Activated gamma-delta T cell treated with Interleukin-2 at 50 U/mL for 16 hours (primary cell): ENCODE measurements around the gene ECE1.
"Not testable (repeated sequence)": the region's sequence is repeated elsewhere in the genome, so short reads cannot be mapped to it uniquely, and the experiment has no call there.

Experiments used
- DNase-seq: peaks from one replicate; pipeline ENCODE4 v3.0.0-alpha.2; 2020

The ECE1 gene

GRCh38 chr1:21216835-21217811 is 73.1 kb downstream of the ECE1 start:
- peak; percentile 65 for DNase-seq

DNA sequence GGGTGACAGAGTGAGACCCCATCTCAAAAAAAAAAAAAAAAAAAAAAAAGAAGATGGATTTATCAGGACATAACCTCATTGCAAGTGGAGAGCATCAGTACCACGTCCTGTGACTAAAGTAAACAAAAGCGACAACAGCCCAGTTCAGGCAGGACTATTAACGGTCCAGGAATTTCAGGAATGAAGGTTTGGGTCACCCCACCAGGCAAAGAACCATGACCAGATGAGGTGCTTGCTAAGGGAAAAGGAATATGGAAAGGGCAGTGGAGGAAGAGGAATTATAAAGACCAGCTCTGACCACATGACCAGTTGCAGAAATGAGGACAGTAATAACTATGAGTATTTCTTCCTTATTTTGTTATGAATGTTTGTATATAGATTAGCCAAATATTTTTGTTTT is 78.1 kb downstream of the ECE1 start:
- DNase-seq = no peak

DNA sequence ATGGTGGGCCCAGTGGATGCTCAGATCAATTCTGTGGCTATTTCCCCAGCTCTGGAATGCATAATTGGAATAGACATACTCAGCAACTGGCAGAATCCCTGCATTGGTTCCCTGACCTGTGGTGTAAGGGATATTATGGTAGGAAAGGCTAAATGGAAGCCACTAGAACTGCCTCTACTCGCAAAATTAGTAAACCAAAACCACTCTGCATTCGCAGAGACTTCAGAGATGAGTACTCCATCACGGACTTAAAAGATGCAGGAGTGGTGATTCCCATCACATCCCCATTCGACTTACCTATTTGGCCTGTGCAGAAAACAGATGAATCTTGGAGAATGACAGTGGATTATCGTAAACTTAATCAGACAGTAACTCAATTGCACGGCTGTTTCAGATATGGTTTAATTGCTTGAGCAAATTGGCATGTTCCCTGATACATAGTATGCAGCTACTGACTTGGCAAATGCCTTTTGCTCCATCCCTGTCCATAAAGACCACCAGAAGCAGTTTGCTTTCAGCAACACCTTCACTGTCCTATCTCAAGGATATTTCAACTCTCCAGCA is 82.0 kb downstream of the ECE1 start:
- not testable (repeated sequence) for DNase-seq

DNA sequence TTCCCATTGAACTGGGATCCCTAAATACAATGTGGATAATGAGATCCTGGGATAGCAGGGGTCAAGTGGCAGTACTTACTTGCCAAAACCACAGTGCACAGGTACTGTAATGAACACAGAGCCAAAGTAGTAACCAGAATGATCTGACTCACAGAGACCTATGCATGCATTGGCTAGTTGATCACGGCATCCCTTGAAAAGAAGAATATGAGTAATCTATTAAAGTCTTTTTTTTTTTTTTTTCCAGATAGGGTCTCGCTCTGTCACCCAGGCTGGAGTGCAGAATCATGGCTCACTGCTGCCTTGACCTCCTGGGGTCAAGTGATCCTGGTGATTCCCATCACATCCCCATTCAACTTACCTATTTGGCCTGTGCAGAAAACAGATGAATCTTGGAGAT is 84.1 kb downstream of the ECE1 start:
- DNase-seq = no peak

DNA sequence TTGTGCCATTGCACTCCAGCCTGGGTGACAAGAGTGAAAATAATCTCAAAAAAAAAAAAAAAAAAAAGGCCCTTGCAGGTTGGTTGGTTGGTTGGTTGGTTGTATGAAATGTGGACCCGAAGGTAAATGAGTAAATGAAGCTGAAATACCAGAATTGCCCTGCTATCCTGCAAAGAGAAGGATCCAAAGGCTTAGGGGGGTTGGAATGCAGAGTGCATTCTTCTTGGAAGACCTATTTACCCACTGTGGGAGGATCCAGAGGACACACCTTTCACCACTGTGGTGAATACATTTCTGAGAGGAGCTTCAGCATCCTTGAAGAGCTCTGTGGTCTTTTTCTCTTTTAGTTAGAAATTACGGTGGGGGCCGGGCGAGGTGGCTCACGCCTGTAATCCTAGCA is 84.8 kb downstream of the ECE1 start:
- DNase-seq = no peak

- no peak for DNase-seq
Observed at GRCh38 chr1:21201650-21202049, 88.6 kb downstream of the ECE1 start.

DNA sequence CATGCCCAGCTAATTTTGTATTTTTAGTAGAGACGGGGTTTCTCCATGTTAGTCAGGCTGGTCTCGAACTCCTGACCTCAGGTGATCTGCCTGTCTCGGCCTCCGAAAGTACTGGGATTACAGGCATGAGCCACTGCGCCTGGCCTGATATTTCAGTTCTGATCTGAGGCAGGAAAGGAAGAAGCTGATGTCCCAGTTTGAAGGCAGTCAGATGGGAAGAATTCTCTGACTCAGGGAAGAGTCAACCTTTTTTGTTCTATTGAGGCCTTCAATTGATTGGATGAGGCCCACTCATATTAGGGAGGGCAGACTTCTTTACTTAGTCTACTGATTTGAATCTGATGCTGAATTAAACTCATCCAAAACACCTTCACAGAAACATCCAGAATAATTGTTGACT is 89.0 kb downstream of the ECE1 start:
- DNase-seq = not testable (repeated sequence)

DNA sequence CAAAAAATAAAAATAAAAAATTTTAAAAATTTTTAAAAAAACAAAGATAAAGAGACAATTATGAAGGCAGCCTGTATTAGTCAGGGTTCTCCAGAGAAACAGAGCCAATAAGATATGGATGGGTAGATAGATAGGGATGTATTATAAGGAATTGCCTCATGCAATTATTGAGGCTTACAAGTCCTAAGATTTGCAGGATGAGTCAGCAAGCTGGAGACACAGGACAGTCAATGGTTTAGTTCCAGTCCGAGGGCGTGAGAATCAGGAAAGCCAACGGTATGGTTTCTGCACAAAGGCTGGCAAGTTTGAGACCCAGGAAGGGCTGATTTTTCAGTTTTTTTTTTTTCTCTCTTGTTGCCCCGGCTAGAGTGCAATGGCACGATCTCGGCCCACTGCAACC is 89.5 kb downstream of the ECE1 start:
- no peak for DNase-seq

- DNase-seq = no peak
Observed at GRCh38 chr1:21198929-21199328, 91.3 kb downstream of the ECE1 start.

DNA sequence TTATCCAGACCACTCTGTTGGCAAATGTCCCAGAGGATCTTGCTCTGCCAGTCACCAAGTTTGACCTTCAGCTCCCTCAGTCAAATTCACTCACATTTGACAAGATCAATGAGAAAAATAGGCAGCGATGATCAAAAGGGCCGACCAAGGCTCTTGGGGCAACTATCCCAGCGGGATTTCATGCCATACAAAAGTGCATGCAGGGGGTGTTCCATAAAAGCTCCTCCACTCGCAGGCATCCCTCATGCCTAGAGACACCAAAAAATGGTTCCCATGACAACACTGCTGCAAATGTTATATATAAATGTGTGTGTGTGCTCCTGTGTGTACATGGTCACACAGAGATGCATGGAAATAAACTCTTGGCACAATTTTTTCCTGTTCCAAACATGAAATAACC is 97.4 kb downstream of the ECE1 start:
- DNase-seq = no peak

DNA sequence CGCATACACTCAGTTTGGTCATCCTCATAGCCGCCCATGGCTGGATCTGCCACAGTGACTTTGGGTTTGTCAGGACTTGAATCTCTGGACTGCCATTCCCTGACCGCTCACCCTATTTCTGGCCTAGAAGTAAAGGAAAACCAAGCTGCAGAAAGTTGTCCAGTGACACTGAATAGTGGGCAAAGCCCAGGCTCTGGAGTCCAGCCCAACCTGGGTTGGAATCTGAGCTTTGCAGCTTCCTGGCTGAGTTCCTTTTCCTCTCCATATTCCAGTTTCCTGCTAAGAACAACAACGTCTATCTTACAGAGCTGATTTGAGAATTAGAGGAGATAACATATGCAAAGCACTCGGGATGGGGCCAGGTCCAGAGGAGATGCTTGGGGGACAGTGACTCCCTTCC is 98.0 kb downstream of the ECE1 start:
- no peak for DNase-seq

- not testable (repeated sequence) for DNase-seq
Observed at GRCh38 chr1:21190771-21191170, 99.5 kb downstream of the ECE1 start.

GRCh38 chr1:21189906-21190500 is 100.3 kb downstream of the ECE1 start:
- no peak for DNase-seq

- DNase-seq = no peak
Observed at GRCh38 chr1:21189421-21189820, 100.8 kb downstream of the ECE1 start.

GRCh38 chr1:21188235-21188634 is 102.0 kb downstream of the ECE1 start:
- DNase-seq = no peak

DNA sequence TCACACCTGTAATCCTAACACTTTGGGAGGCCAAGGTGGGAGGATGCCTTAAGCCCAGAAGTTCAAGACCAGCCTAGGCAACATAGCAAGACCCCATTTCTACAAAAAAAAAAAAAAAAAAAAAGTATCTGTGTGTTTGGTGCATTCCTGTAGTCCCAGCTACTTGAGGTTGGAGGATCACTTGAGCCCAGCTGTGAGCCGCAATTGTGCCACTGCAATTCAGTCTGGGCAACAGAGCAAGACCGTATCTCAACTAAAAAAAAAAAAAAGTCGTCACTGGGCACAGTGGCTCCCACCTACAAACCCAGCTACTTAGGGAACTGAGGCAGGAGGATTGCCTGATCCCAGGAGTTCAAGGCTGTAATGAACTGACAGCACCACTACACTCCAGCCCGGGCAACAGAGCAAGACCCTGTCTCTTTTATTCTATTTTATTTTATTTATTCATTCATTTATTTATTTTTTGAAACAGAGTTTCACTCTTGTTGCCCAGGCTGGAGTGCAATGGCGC is 105.0 kb downstream of the ECE1 start:
- no peak for DNase-seq

DNA sequence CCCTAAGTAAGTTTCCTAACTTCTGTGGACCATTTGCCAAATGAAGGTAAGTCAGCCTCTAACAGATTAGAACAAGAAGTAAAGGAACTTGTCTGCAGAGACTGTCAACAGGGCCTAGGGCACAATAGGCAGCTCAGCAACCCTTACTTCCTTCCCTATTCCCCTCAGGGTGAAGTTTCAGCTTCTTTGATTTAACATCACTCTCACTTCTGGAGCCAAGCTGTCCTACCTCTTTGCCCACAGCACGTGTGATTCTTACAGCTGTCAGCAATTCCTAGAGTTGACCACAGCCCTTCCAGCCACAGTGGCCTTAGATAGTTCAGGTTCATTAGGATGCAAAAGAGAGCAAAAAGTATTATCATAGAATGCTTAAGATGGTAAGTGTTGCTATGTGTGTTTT is 106.0 kb downstream of the ECE1 start:
- DNase-seq = no peak

DNA sequence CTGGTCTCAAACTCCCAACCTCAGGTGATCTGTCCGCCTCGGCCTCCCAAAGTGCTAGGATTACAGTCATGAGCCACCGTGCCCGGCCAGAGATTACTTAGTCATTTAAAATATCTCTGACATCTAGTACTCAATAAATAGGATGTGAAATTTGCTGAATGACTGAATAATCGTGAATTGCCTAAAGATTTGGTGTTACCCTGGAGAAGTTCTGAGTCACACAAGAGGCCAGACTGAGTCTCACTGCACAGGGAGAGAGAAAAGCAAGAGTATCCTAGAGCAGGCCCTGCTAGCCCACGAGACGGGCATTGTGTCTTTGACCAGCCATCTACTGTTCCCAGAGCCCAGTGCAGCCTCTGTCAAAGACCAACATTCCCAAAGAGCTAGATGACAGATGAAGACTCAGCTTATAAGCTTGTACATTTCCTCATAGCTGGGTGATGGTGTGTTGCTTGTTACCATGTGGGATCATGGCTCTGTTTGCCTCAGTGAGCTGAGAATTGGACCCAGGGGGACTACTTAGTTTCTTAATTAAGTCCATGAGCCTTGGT is 108.0 kb downstream of the ECE1 start:
- DNase-seq = no peak

DNA sequence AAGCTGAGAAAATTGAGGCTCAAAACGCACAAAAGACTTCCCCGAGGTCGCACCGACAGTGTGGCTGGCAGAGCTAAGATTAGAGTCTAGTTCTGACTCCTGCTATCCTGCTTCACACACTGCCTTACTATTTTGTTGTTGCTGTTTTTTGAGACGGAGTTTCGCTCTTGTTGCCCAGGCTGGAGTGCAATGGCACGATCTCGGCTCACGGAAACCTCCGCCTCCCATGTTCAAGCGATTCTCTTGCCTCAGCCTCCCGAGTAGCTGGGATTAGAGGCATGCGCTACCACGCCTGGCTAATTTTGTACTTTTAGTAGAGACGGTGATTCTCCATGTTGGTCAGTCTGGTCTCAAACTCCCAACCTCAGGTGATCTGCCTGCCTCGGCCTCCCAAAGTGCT is 112.0 kb downstream of the ECE1 start:
- not testable (repeated sequence) for DNase-seq

DNA sequence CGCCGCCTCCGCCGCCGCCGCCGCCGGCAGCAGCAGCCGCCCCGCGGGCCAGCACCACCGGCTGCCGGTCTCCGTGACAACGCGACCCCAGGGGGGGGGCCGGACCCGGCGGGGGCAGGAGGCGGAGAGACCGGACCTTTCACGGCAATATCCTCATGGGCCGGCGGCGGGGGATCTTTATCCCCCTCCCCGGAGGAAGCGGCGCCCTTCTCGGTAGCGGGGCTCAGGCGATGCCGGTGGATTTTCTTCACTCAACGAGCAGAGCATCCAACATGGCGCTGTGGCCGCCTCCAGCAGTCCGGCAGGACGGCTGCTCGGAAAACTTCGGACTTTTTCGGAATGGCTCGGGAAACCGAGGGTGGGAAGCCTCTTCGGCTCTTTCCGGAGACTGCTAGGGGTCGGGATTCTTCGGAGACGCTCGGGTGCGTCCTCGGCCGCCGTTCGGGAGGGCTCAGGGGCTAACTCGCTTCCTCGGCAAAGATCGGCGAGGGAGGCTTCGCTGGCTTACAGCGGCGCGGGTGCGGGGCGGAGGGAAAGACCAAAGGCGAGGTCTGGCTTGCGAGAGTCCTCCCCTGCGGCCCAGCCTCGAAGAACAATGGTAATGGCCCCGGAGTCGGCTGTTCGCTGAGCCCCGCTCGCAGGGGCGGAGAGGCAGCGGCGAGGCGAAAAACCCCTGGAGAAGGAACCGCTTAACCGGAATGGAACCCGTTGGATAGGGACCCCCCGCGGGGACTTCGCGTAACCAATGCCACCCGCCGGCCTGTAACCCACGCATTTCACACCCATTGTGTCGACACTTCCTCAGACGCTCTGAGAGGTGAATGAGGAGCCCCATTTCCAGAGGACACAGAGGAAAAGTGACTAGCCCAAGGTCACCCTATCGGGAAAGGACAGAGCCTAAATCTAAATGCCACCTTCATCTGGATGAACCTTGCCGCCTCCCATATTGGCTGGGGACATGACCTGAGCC is 113.4 kb downstream of the ECE1 start, which contains the start of gene EIF4G3:
TSS of gene EIF4G3 (minus strand) at position 312 of the 970 bp plus-strand sequence. CDS start 174,155 bp downstream, outside the sequence.
- DNase-seq = peak; percentile 100

DNA sequence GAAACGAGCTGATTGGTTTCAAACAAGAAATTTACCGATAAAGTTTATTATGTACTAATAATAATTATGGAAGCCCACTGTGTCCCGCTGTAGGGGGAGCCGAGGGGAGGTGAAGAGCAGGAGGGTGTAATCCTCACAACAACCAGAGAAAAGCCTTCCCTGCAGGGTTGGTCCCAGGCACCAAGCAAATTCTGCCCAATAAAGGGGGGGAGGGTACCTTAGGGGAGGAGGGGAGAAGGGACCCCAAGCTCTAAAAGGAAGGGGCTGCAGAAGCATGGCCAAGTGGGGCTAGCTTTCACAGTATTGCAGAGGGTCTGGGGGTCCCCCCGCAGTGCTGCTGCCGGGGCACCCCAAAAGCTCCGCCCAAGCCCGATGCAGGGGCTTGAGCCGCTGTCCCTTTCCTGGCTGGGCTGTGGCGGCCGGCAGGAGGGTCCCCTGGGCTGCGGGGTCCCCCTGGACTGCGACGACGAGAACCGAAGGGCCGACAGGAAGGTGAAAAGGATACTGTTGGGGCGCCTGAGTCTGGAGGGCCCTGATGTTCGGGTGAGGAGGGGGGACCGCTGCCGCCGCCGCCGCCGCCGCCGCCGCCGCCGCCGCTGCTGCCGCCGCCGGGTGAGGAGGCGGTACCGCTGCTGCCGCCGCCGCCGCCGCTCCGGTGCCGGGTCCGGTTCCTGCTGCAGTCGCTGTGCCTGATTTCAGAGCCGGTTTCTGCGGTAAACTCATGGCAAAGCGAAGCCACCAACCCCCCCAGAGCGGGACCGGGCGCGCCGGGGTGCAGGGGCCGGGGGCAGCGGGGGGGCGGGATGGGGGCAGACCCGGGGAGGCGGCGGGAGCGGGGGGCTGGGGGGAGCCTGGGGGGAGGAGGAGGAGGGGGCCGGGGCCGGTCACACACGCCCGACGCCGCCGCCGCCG is 114.3 kb downstream of the ECE1 start:
- DNase-seq = peak; percentile 17
